ENCODE data around the gene LHFPL6.

Gene LHFPL6

GRCh38 chr13:39461685-39462266 lies 141.2 kb downstream of the LHFPL6 start:
- no peak for DNase-seq

DNA sequence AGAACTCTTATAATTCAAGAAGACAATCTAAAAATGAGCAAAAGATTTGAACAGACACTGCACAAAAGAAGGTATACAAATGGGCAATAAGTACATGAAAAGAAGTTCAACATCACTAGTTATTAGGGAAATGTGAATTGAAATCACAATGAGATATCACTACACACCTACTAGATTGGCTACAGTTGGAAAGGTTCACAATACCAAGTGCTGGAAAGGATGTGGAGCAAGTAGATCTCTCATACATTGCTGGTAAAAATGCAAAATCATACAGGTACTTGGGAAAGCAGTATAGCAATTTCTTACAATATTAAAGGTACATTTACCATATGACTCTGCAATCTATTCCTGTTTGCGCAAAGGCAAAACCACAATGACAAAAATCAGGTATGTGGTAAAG lies 145.7 kb downstream of the LHFPL6 start:
- DNase-seq = no peak

DNA sequence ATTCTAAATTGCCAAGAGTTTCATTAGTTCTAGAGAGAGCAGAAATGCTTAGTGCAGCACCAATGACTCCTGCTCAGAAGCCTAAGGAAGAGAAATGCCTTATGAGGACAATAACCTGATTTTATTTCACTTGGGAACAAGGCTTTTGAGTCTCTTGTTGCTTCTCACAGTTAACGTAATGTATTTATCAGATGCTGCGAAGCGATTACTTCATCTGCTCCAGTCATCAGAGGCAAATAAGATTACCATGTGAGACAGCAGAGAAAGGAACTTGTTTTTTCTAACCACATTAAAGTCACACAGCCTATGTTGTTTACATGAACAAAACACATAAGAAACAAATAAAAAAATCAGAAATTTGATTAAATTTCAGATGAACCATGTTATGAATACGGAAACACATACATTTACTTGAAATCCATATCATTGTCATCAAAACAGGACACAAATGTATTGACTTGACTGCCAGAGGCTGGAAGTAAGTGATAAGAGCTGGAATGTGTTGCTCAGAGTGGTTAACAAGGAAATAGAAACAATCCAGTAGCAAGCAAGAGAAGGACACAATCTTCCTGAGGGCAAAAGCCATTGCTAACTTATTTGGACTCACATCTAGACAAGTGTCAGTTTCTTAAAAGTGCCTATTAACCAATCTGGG lies 147.3 kb downstream of the LHFPL6 start:
- no peak for DNase-seq

GRCh38 chr13:39452834-39453233 lies 150.2 kb downstream of the LHFPL6 start:
- no peak for DNase-seq

- no peak for DNase-seq
These were observed 150.6 kb downstream of the LHFPL6 start for GRCh38 chr13:39452417-39452816.

GRCh38 chr13:39451860-39452301 lies 151.1 kb downstream of the LHFPL6 start:
- DNase-seq = peak; percentile 78

DNA sequence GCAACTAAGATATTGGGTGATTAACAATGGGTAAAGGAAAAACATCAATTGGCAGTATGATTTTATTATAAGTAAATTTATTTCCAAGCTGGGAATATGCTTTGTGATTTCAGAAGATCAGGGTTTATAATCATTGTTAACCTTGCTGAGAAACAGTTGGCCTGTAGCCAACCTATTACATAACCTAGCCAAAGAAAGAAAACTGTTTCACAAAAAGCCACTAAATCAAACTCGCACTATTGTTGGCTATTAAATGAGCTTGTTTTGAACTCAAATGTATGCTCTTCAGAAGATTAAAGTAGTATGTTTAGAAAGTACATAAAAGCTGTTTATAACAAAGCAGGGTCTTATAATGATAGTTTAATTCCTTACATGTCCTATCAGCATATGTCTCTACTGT lies 151.7 kb downstream of the LHFPL6 start:
- peak; percentile 45 for DNase-seq

- DNase-seq = no peak
These were observed 152.8 kb downstream of the LHFPL6 start for GRCh38 chr13:39450176-39450575.

GRCh38 chr13:39448834-39449233 lies 154.2 kb downstream of the LHFPL6 start:
- no peak for DNase-seq

GRCh38 chr13:39446865-39447264 lies 156.1 kb downstream of the LHFPL6 start:
- no peak for DNase-seq

GRCh38 chr13:39444866-39445265 lies 158.1 kb downstream of the LHFPL6 start:
- DNase-seq = no peak

GRCh38 chr13:39433651-39434050 lies 169.3 kb downstream of the LHFPL6 start:
- DNase-seq = no peak

- DNase-seq = no peak
These were observed 170.8 kb downstream of the LHFPL6 start for GRCh38 chr13:39432196-39432595.

GRCh38 chr13:39422845-39423565 lies 180.0 kb downstream of the LHFPL6 start:
- no peak for DNase-seq

GRCh38 chr13:39419876-39420275 lies 183.1 kb downstream of the LHFPL6 start:
- no peak for DNase-seq

GRCh38 chr13:39419068-39419467 lies 183.9 kb downstream of the LHFPL6 start:
- no peak for DNase-seq

- DNase-seq = no peak
These were observed 184.6 kb downstream of the LHFPL6 start for GRCh38 chr13:39418424-39418823.

GRCh38 chr13:39417643-39418042 lies 185.3 kb downstream of the LHFPL6 start:
- DNase-seq = peak; percentile 23

- DNase-seq = no peak
These were observed 185.9 kb downstream of the LHFPL6 start for GRCh38 chr13:39417131-39417530.

DNA sequence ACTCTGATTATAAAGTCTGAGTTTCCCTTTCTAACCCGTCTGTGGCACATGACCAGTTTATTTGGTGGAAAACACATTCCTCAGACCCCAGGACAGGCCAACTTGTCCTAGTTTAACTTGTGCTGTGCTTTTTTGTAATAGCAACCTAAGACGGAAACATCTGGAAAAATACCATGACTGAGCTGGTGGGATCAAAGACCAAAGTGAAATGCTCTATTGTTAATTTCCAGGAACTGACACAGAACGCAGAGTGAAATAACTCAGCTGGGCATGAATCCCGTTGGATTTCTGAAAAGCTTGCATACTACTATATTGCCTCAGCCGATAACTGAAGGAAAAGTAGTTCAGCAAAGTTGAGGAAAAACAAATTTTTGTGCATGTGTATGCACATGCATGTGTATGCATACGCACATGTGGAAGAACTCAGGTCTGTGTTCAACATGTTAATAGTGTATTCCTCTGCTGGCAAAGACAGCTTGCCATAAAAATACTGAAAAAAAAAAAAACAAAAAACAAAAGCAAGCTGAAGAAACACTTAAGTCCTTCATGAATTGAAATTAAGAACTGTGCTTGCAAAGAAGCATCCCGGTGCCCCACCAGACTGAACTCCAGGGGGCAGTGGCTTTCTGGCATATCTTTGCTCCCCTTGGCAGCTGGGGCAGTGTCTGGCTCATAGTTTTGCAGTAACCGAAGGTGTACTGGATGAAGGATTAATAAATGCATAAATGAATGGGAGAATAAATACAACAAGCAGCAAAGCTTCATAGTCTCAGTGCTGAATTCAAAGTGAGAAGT lies 187.8 kb downstream of the LHFPL6 start:
- DNase-seq = no peak

DNA sequence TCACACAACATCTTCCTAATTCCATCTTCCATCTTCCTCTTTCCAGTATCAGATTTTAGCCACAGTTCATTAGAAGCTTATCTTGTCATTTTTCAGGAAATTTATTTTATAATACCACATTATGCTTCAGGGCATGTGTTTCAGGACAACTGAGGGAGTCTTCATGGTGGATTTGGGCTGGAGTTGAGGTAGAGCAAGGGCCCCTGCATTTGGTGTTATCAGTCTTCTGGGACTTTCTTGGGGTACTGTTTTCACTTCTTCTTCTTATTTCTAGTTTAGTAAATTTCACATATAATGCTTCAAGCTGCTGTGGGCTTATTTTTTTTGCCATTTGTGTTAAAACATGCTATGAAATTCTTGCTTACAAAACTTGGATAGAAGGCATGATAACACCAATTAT lies 188.7 kb downstream of the LHFPL6 start:
- DNase-seq = no peak

DNA sequence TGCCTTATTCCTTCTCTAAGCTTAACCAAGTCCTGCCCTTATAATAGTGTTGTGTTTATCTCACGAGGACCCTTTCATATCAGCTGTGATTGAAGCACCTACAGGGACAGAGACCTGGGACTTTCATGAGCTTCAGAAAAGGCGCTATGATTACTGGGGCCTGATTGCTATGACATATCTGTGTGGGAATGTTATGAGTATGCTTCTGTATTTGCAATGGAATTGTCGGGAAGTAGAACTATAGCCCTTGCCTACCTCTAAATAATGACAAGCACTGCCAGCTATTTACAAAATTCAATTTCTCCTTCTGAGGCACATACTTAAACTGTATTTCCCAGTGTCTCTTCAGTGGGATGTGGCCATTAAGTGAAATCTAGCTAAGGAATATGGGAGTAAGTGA lies 191.5 kb downstream of the LHFPL6 start:
- DNase-seq = no peak

DNA sequence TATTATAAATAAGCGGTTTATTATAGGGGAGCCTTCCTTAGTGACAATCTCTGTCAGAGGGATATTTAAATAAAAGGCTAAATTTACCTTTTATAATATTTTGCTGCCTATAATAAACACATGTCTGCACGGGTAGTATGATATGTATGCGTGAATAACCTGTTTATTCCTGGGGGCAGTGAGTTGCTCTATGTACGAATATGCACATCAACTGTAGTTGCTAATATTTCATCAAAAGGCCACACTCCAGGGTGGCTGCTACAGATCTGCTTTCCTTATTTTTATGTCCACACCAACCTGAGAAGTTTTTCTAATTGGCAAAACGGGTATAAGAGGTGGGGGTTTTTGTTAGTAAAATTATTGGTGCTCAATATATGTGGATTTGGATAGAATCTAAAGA lies 192.0 kb downstream of the LHFPL6 start:
- DNase-seq = no peak

Data from suppressor macrophage treated with lipopolysaccharide for 4 hours (primary cell).